GM20000 (cell line): ENCODE data around the gene MYO9B.
"Not testable (repeated sequence)": the region's sequence is repeated elsewhere in the genome, so short reads cannot be mapped to it uniquely, and the experiment has no call there.

Source experiments
- DNase-seq: peaks from one replicate; pipeline ENCODE4 v3.0.0; 2012; ENCODE audit warnings: low spot score
- CTCF ChIP-seq: IDR thresholded peaks from 2 replicates; pipeline ENCODE4 v1.5.1; 2012; ENCODE audit warnings: mild to moderate bottlenecking, control low read depth; ENCODE audit errors: extremely low read depth, missing control alignments

The MYO9B gene

GRCh38 chr19:17104679-17105078 is 29.1 kb downstream of the MYO9B start:
- TF ChIP-seq CTCF, result no peak
- peak; percentile 53 for DNase-seq

GRCh38 chr19:17105556-17105955 is 30.0 kb downstream of the MYO9B start:
- DNase-seq, result peak; percentile 73
- no peak for TF ChIP-seq CTCF

- not testable (repeated sequence) for DNase-seq
Measured at GRCh38 chr19:17106964-17107363, 31.4 kb downstream of the MYO9B start.

- no peak for DNase-seq
- no peak for TF ChIP-seq CTCF
Measured at GRCh38 chr19:17107546-17108452, 32.2 kb downstream of the MYO9B start.

- no peak for TF ChIP-seq CTCF
- DNase-seq, result no peak
Measured at GRCh38 chr19:17108453-17108784, 32.8 kb downstream of the MYO9B start.

- TF ChIP-seq CTCF, result no peak
- no peak for DNase-seq
Measured at GRCh38 chr19:17109300-17109699, 33.7 kb downstream of the MYO9B start.

- peak; percentile 84 for DNase-seq
- TF ChIP-seq CTCF, result no peak
Measured at GRCh38 chr19:17109962-17110598, 34.5 kb downstream of the MYO9B start.
